Mucosa of rectum (tissue), 2 donors: Measurements from ENCODE around the gene TSC22D2.
"Not testable (repeated sequence)": the region's sequence is repeated elsewhere in the genome, so short reads cannot be mapped to it uniquely, and the experiment has no call there.

Experiments
- H3K27ac ChIP-seq, 2 donors: one replicate each; pipeline ENCODE4 v1.7.0; 2013; ENCODE audit warnings: inconsistent platforms in 2 of 2, low read depth in 2 of 2, low read length in 2 of 2
- H3K27me3 ChIP-seq, 2 donors: one replicate each; pipeline ENCODE4 v1.7.0; 2013; ENCODE audit warnings: low read length in 2 of 2; ENCODE audit not compliant: control insufficient read depth in 2 of 2, insufficient read depth in 2 of 2
- H3K36me3 ChIP-seq, 2 donors: one replicate each; pipeline ENCODE4 v1.7.0; 2013; ENCODE audit warnings: low read length in 2 of 2; ENCODE audit not compliant: control insufficient read depth in 2 of 2, insufficient read depth in 2 of 2
- H3K4me1 ChIP-seq, 2 donors: one replicate each; pipeline ENCODE4 v1.7.0; 2013; ENCODE audit warnings: low read length in 2 of 2, mild to moderate bottlenecking in 1 of 2; ENCODE audit not compliant: control insufficient read depth in 2 of 2, insufficient read depth in 2 of 2
- H3K4me3 ChIP-seq, 2 donors: one replicate each; pipeline ENCODE4 v1.7.0; 2013; ENCODE audit warnings: low read length in 2 of 2
- H3K9ac ChIP-seq, 2 donors: one replicate each; pipeline ENCODE4 v1.7.0; 2013; ENCODE audit warnings: low read length in 2 of 2, low read depth in 1 of 2, mild to moderate bottlenecking in 1 of 2
- H3K9me3 ChIP-seq, 2 donors: one replicate each; pipeline ENCODE4 v1.7.0; 2013; ENCODE audit warnings: low read length in 2 of 2; ENCODE audit not compliant: control insufficient read depth in 2 of 2
- donor health status: healthy.
- donor health status: Normal muscosa, but diverticular disease.

Gene TSC22D2

DNA sequence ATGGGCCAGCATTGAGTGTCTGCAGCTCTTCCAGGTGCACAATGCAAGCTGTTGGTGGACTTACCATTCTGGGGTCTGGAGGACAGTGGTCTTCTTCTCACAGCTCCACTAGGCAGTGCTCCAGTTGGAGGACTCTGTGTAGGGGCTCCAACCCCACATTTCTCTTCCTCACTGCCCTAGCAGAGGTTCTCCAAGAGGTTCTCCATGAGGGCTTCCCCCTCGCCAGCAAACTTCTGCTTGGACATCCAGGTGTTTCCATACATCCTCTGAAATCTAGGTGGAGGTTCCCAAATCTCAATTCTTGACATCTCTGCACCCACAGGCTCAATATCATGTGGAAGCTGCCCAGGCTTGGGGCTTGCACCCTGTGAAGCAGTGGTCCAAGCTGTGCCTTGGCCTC lies 92.9 kb downstream of the TSC22D2 start:
- not testable (repeated sequence) for H3K27me3 ChIP-seq

DNA sequence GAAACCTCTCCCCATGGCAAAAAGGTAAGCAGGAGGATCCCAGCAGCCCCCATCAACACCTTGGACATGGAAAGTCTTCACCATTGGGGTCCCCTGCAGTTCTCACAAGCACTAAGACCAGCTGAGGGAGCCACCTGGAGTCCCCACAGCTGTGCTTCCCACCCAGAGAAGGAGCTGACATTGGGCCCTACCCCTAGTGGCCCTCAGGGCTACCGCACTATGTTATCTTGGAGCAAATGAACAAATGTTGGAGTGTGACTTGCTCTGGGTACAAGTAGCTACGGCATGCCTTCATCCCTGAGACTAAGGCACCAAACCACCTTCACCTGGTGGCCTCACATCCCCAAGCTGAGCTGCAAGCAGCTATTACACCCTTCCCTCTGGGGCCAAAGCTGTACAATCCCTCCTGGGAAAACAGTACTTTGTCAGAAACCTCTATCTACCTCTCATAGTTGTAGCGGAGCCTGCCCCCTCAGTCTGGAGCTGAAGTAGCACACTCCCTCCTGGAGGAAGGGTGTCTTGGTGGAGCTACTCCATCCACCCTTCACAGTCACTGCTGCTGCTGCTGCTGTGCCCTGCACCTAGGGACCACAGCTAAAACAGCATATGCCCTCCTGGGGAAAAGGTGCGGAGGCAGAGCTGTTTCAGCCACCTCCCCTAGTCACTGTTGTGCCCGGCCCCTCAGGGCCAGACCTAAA lies 95.5 kb downstream of the TSC22D2 start:
- Histone ChIP-seq H3K27me3 (no peaks in the 10 kb centered on the region), H3K4me3 (no peak overlapping the region), H3K27ac (no peak overlapping the region), H3K9ac (no peak overlapping the region), H3K4me1 (no peaks in the 10 kb centered on the region), H3K36me3 (no peaks in the 10 kb centered on the region), H3K9me3 (no peaks in the 10 kb centered on the region)

More for the DNA sequence above, 92.9 kb downstream of the TSC22D2 start:
- H3K36me3 ChIP-seq, H3K27ac ChIP-seq, H3K4me3 ChIP-seq, H3K4me1 ChIP-seq, H3K9ac ChIP-seq, H3K9me3 ChIP-seq: not testable (repeated sequence)

DNA sequence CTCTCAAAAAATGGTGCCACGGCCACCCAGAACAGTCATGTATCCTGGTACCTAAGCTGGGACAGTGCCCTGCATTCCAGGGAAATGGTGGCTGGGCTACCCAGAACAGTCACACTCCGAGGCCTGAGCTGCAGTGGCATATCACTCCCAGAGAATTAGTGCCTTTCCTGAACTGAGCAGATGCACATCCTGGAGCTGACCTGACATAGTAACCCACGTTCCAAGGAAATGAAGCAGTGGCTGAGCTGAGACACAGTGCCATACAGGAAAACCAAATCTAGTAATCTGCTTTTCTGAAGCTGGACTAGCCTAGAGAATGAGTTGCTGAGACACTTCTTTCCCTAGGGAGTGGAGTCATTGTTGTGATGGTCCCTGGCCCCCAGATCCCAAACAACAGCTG lies 96.4 kb downstream of the TSC22D2 start:
- Histone ChIP-seq H3K9me3 (no peaks in the 10 kb centered on the region), H3K9ac (no peak overlapping the region), H3K4me3 (no peak overlapping the region), H3K36me3 (no peaks in the 10 kb centered on the region), H3K27ac (no peak overlapping the region), H3K4me1 (no peaks in the 10 kb centered on the region), H3K27me3 (no peaks in the 10 kb centered on the region)

DNA sequence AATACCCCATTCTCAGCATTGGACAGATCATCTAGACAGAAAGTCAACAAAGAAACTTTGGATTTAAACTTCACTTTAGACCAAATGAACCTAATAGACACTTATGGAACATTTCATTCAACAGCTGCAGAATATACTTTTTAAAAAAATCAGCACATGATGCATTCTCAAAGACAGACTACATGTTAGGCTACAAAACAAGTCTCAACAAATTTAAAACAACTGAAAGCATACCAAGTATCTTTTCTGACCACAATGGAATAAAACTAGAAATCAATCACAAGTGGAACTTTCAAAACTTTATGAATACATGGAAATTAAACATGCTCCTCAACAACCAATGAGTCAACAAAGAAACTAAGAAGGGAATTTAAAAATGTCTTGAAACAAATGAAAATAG lies 100.3 kb downstream of the TSC22D2 start:
- no peaks in the 10 kb centered on the region for H3K27me3 ChIP-seq
- H3K4me3 ChIP-seq, result no peak overlapping the region
- H3K36me3 ChIP-seq, result no peaks in the 10 kb centered on the region
- no peaks in the 10 kb centered on the region for H3K4me1 ChIP-seq
- no peak overlapping the region for H3K27ac ChIP-seq
- no peaks in the 10 kb centered on the region for H3K9me3 ChIP-seq
- no peak overlapping the region for H3K9ac ChIP-seq

DNA sequence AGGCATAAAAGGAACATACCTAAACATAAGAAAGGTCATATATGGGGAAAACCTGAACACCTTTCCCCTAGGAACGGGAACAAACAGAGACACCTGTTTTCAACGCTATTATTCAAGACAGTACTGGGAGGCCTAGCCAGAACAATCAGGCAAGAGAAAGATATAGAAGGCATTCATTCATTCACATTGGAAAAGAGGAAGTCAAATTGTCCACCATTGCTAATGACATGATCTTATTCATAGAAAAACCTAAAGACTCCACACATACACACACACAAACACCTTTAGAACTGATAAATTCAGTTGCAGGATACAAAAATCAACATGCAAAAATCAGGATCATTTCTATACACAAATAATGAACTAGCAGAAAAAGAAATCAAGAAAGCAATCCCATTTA lies 101.7 kb downstream of the TSC22D2 start:
- no peaks in the 10 kb centered on the region for H3K27me3 ChIP-seq
- no peak overlapping the region for H3K4me3 ChIP-seq
- H3K9me3 ChIP-seq, result no peaks in the 10 kb centered on the region
- no peaks in the 10 kb centered on the region for H3K36me3 ChIP-seq
- H3K9ac ChIP-seq, result no peak overlapping the region
- no peak overlapping the region for H3K27ac ChIP-seq
- no peaks in the 10 kb centered on the region for H3K4me1 ChIP-seq

DNA sequence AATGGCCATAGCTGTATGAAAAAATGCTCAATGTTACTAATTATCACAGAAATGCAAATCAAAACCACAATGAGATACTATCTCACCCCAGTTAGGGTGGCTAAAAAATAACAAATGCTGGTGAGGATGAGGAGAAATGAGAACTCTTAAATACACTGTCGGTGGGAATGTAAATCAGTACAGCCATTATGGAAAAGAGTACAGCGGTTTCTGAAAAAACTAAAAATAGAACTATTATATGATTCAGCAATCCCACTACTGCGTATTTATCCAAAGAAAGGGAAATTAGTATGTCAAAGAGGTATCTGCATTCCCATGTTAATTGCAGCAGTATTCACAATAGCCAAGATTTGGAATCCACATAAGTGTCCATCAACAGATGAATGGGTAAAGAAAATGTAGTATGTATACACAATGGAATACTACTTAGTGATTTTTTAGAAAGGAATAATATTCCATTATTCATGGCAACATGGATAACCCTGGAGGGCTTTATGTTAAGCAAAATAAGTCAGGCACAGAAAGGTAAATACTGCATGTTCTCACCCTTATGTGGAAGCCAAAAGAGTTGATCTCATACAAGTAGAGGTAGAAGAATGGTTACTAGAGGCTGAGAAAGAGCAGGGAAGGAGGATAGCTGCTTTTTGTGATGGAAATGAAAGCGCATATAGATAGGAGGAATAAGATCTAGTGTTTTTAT lies 103.2 kb downstream of the TSC22D2 start:
- Histone ChIP-seq H3K27ac (no peak overlapping the region), H3K4me1 (no peaks in the 10 kb centered on the region), H3K9me3 (no peaks in the 10 kb centered on the region), H3K27me3 (no peaks in the 10 kb centered on the region), H3K36me3 (no peaks in the 10 kb centered on the region), H3K9ac (no peak overlapping the region), H3K4me3 (no peak overlapping the region)

DNA sequence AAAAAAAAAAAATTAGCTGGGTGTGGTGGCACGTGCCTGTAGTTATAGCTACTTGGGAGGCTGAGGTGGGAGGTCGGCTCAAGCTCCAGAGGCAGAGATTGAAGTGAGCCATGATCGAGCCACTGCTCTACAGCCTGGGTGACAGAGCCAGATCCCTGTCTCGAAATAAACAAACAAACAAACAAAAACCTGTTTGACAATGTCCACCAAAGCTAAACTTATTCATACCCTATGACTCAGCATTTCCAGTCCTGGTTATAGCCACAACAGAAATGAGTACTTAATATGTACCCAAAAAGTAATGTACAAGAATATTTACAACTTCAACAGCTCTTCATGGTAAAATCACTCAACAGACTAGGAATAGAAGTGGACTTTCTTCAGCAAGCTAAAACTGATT lies 107.1 kb downstream of the TSC22D2 start:
- no peak overlapping the region for H3K9ac ChIP-seq
- H3K4me1 ChIP-seq, result peaks cover 5 to 10% of the 10 kb centered on the region in 2 donors
- H3K27ac ChIP-seq, result no peak overlapping the region
- no peaks in the 10 kb centered on the region for H3K9me3 ChIP-seq
- no peaks in the 10 kb centered on the region for H3K36me3 ChIP-seq
- no peak overlapping the region for H3K4me3 ChIP-seq
- no peaks in the 10 kb centered on the region for H3K27me3 ChIP-seq
